Stimulated activated CD8-positive, alpha-beta memory T cell treated with anti-CD3 and anti-CD28 coated beads, Interleukin-7, amount 100 ng/mL, for 24 hours (primary cell): ENCODE measurements around the gene MAML3.

Experiments used
- DNase-seq: peaks from one replicate; pipeline ENCODE4 v3.0.0-alpha.2; 2020; ENCODE audit warnings: low read depth

MAML3 gene

GRCh38 chr4:140156529-140157171, 2.7 kb upstream of the MAML3 start:
- no peak for DNase-seq

DNA sequence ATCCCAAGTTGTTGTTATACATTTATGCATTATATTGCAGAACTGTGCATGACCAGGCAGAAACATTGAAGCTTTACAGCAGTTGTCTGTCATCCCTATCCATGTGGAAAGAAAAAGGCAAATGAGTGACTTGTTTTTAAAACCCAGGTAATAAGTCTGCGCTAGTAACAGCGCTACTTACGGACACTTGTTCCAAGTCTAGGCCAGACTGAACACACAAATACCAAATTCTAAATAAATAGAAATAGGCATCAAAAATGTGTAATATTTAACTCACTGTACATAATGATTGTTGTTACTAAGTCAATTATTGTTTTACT, 548 bp upstream of the MAML3 start:
- DNase-seq, result no peak

DNA sequence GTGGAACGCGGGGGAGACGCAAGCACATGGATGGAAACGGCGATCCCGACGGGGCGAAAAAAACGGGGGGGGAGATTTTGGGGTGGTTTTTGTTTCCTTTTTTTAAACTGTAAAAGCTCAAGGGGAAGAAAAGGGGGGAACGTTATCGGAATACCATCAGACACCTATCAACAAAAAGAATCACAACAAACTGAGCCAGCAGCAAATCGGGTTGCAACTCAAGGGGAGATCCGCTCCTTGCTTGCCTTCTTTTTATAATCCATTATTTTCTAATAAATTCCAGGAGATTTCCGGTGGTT, 616 bp downstream of the MAML3 start:
- DNase-seq, result no peak

DNA sequence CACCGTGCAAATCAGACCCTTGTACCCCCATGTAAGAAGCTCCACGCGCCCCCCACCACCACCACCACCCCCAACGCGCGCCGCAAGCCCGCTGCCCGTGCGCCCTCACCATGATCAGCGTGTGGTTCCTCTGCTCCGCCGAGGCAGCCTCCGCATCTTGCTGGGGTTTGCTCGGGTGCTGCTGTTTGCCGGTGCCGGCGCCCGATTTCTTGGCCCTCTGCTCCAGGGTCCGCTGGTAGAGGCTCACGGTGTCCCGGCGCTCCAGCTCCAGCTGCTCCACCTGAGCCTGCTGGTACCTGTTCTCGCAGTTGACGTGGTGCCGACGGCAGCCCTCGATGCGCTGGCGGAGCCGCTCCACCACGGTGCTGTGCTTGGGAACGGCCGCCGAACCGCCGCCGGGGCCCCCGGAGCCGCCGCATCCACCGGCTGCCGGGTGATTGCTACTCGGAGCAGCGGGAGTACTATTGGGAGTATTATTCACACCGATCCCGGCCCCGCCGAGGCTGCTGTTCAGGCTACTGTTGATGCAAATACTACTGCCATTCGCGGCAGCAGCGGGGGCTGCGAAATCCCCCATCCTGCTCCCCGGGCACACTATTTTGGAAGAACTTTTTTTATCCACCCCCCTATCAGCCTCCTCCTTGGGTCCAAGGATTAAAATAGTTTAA, 1.1 kb downstream of the MAML3 start:
- DNase-seq, result no peak

GRCh38 chr4:140152013-140152703, 1.8 kb downstream of the MAML3 start:
- no peak for DNase-seq

GRCh38 chr4:140151699-140152012, 2.3 kb downstream of the MAML3 start:
- no peak for DNase-seq

- DNase-seq, result no peak
Observed at GRCh38 chr4:140150886-140151698, 2.9 kb downstream of the MAML3 start.

GRCh38 chr4:140150636-140150885, 3.4 kb downstream of the MAML3 start:
- DNase-seq, result no peak

- DNase-seq, result no peak
Observed at GRCh38 chr4:140149846-140150635, 3.9 kb downstream of the MAML3 start.

- DNase-seq, result no peak
Observed at GRCh38 chr4:140144050-140144449, 9.9 kb downstream of the MAML3 start.

GRCh38 chr4:140141210-140141835, 12.7 kb downstream of the MAML3 start:
- DNase-seq, result no peak

DNA sequence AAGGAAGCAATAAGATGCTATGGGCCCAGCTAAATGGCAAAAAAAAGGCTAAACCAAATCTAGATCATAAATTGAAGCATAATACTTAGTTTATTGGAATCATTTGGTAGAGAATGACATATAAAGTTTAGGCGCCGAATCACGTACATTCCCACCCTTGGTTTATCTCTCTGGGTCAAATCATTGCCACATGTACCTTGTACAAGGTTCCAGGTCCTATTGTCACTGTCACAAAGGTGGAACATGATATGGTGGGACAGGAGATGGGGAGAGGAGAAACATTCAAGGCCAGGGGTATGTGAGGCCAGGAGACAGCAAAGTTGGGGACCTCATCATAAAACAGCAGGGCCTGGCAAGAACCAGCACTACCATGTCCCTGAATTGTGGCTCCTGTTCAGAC, 13.4 kb downstream of the MAML3 start:
- DNase-seq, result no peak

DNA sequence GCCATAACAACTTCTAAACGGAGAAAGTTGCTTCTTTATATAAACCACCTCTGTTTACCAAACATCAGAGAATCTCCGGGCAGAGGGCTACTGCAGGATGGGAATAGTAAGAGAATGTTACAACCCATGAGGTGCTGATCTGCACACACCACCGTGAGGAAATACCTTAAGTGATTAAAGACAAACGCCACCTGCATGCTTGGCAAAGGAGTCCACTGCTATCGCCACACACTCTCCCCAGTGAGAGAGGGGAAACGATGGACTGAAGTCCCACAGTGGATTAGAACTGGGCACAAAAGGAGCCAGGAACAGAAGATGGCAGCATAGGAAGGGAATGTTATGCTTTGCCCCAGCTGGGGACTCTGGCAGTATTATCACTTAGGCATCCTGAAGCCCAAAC, 15.6 kb downstream of the MAML3 start:
- no peak for DNase-seq

DNA sequence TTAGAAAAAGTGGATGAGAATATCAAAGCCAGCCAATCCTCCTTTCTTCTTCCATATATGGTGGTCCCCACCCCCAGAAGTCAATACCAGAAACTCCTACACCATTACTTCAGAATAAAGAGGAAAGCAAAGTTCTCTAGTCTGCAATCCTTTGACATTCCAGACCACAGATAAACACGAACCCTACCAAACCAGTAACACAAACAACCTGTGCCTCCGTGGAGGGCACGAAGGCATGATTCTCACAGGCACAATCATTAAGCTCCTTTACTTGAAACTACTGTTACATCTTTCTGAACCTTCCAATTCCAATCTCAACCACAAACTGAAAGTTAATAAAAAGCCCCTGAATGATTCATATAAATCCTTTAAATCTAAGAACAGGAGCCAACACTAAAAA, 16.3 kb downstream of the MAML3 start:
- no peak for DNase-seq

DNA sequence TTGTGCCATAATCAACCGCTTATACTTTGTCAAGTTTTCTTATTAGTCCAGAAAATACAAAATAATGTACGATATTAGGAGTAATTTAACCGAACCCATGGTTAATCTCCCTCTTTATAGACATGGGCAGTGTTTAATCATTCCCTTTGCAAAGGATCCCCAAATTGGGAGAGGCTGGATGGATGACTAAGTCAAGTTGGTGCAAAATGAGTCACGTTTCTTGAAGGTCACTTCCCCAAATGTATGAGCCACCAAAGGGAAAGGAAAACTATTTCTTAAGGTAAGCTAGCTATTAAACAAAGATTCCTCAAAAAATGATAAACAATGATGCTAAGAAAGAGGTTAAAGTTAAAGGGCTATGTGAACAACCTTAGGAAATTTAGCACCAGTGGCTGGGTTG, 17.5 kb downstream of the MAML3 start:
- DNase-seq, result no peak

DNA sequence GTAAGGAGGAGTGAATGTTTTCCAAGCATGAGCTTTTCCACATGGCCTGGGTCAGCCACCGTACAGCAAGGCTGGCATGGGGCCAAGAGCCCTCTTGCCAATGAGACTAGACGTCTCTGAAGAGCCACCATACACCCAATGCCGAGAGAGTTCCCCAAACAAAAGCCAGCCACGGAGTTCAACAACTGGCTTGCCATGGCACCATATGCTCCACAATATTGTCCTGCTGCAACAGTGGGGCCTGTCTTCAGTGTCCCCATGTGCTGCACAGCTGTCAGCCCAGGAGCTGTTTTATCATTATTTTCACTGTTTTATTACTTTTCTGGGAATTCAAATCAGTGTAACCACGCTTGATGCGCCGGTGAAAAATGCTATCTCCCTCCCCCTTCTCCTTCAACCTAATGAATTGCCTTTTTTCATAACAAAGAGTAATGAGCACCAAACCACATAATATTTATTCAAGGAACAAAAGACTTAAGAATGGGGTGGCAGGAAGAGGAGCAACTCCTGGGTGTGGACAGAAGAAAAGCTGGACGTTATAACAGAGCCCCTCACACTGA, 18.4 kb downstream of the MAML3 start:
- no peak for DNase-seq

- DNase-seq, result no peak
Observed at GRCh38 chr4:140134746-140135425, 19.1 kb downstream of the MAML3 start.

DNA sequence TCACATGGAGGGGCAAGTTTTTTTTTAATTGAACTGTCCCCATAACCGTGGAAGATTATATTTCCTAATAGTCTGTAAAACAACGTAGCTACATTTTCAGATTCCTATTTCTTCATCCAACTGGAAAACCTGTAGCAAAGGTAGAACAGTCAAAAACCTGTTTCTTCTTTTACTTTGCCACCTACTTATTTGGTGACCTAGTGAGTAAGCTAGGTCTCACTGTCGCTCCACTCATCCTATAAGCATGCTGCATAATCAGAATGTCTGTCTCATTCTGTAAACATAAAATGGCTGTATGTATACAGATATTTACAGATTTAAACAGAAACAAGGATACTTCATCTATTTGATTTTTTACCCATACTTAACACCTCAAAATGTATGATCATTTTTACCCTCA, 20.4 kb downstream of the MAML3 start:
- DNase-seq, result no peak

GRCh38 chr4:140131675-140132229, 22.2 kb downstream of the MAML3 start:
- no peak for DNase-seq

DNA sequence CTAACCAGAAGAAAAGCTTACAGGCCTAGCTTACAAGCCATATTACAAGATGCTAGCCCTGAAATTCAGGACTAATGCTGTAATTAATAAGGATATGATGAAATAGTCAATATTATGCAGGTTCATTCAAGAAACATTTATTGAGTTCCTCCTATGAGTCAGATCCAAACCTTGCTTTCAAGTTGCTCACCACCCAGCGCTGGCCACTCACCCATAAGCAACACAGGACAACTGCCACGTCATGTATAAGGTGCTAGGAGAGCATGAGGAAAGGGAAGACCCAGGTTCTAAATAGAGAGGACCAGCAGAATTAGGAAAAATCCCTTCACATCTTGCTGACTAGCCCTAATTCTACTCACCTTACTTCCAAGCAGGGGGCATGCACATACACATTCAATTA, 23.3 kb downstream of the MAML3 start:
- DNase-seq, result no peak

GRCh38 chr4:140127422-140127821, 26.6 kb downstream of the MAML3 start:
- no peak for DNase-seq
